ENCODE results near the gene HOXA6.

DNA sequence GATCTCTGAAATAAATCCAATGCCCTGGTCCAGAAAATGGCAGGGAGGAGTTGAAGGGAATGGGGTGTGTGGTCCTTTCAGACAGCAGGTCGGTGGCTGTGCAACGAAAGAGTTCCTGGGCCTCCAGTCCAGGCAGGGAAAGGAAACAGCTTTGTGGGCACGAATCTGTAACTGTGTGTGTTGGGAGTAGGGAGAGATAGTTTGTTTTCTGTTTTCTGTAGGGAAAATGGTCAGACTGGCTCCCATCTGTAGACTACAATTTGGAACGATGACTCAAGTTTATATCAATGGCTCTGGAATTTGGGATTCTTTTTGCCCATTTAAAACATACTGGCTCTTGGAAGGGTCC lies 20.3 kb upstream of the HOXA6 start:
- TF ChIP-seq CTCF (IDR thresholded peaks at IDR 0.05; ENCODE audit: insufficient read depth, low read length) = no peak
- no peak for TF ChIP-seq POLR2AphosphoS5 (IDR thresholded peaks at IDR 0.05; ENCODE audit: low read depth)
